OCI-LY1 (cell line): Measurements from ENCODE around the gene VGLL4.

Experiments
- H2AFZ ChIP-seq: fragments of 200-600 bp; sonication (generic), shearing (Covaris generic); 2 replicates; pipeline ENCODE4 v1.6.0; 2014; ENCODE audit warnings: antibody characterized with exemption, mild to moderate bottlenecking, low read length
- H3F3A ChIP-seq: fragments of 200-600 bp; sonication (generic), shearing (Covaris generic); 2 replicates; pipeline ENCODE4 v1.6.0; 2014; ENCODE audit warnings: mild to moderate bottlenecking, antibody characterized with exemption, low read length, moderate library complexity; ENCODE audit not compliant: insufficient read depth
- H3K27ac ChIP-seq: fragments of 200-600 bp; sonication (generic); 2 replicates; pipeline ENCODE4 v1.5.1; 2014; ENCODE audit warnings: low read length, mixed run types, mild to moderate bottlenecking, low read depth; ENCODE audit not compliant: poor library complexity, severe bottlenecking
- H3K27me3 ChIP-seq: fragments of 200-600 bp; sonication (generic); 2 replicates; pipeline ENCODE4 v1.6.0; 2014; ENCODE audit warnings: antibody characterized with exemption, mild to moderate bottlenecking, low read length, moderate library complexity; ENCODE audit not compliant: insufficient read depth
- H3K36me3 ChIP-seq: fragments of 200-600 bp; sonication (generic); 2 replicates; pipeline ENCODE4 v1.6.1; 2014; ENCODE audit warnings: mild to moderate bottlenecking, antibody characterized with exemption, low read length, moderate library complexity, mixed read lengths; ENCODE audit not compliant: insufficient read depth
- H3K4me1 ChIP-seq: fragments of 200-600 bp; sonication (generic); 2 replicates; pipeline ENCODE4 v1.5.1; 2014; ENCODE audit warnings: mild to moderate bottlenecking, low read length, moderate library complexity; ENCODE audit not compliant: insufficient read depth, severe bottlenecking
- H3K4me2 ChIP-seq: fragments of 200-600 bp; sonication (generic), shearing (Covaris generic); 2 replicates; pipeline ENCODE4 v1.6.1; 2014; ENCODE audit warnings: low read length
- H3K4me3 ChIP-seq: fragments of 200-600 bp; sonication (generic); 2 replicates; pipeline ENCODE4 v1.5.1; 2014; ENCODE audit warnings: low read length, low read depth, mild to moderate bottlenecking, mixed read lengths; ENCODE audit not compliant: poor library complexity, severe bottlenecking
- H3K79me2 ChIP-seq: fragments of 200-600 bp; shearing (Covaris generic); 2 replicates; pipeline ENCODE4 v1.6.1; 2016; ENCODE audit warnings: mixed run types, low read length, mixed read lengths; ENCODE audit not compliant: insufficient read depth
- H3K9ac ChIP-seq: fragments of 200-600 bp; sonication (generic), shearing (Covaris generic); 2 replicates; pipeline ENCODE4 v1.6.1; 2014; ENCODE audit warnings: mild to moderate bottlenecking, low read length, mixed read lengths
- H3K9me2 ChIP-seq: fragments of 200-600 bp; sonication (generic), shearing (Covaris generic); 2 replicates; pipeline ENCODE4 v1.6.1; 2014; ENCODE audit warnings: low read depth, mild to moderate bottlenecking, low read length, mixed read lengths
- H3K9me3 ChIP-seq: fragments of 200-600 bp; shearing (Covaris generic); 2 replicates; pipeline ENCODE4 v1.6.1; 2014; ENCODE audit warnings: low read length, mixed read lengths
- H4K20me1 ChIP-seq: fragments of 200-600 bp; sonication (generic), shearing (Covaris generic); 2 replicates; pipeline ENCODE4 v1.6.0; 2016; ENCODE audit warnings: mild to moderate bottlenecking, low read length; ENCODE audit not compliant: insufficient read depth
- EZH2 ChIP-seq: fragments of 200-600 bp; sonication (generic), shearing (Covaris generic); IDR thresholded peaks from 2 replicates; pipeline ENCODE4 v1.8.0; 2017; ENCODE audit warnings: borderline replicate concordance, mixed run types, mild to moderate bottlenecking, antibody characterized with exemption, low read length, moderate library complexity, mixed read lengths
- TF ChIP-seq, protein P1 (sequence below): fragments of 200-600 bp; sonication (generic), shearing (Covaris generic); IDR thresholded peaks from 2 replicates; pipeline ENCODE4 v1.5.1; 2017; ENCODE audit warnings: mild to moderate bottlenecking, antibody characterized with exemption, low read length, moderate library complexity, mixed read lengths

Gene VGLL4

DNA sequence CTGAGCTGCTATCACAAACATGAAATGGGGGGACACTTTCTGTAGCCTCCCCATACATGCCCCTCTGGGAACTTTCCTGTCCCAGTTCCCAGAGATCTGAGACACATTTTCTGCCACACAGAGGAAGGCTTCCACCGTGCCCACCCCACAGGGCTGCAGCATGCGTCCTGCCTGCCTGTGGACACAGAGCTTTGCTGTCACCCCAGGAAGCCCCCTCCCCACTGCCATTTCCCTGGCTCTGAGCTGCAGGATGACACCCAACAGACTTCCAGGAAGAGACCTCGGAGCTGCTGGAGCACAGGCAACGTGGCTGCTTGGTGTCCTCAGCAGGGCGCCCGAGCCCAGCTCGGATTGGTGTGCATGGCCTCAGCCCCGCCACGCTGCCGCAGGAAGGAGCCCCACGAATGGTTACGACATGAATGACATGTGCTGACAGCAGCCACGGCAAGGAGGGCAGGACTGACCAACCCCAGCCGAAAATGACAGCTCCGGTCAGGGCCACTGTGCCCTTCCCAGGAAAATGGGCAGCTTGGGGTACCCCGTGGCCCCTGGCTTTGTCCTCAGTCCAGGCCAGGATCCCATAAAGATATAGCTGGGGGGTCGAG lies 81.3 kb downstream of the VGLL4 start:
- H3K9me3 ChIP-seq: no peaks in the 10 kb centered on the region
- H3K9me2 ChIP-seq: no peaks in the 10 kb centered on the region
- H3K9ac ChIP-seq: no peak overlapping the region
- H3K36me3 ChIP-seq: peaks cover 62% of the 10 kb centered on the region
- H3K27ac ChIP-seq: no peak overlapping the region
- no peak overlapping the region for H3K4me3 ChIP-seq
- no peak overlapping the region for H2AFZ ChIP-seq
- no peaks in the 10 kb centered on the region for H3K79me2 ChIP-seq
- TF ChIP-seq, protein P1, sequence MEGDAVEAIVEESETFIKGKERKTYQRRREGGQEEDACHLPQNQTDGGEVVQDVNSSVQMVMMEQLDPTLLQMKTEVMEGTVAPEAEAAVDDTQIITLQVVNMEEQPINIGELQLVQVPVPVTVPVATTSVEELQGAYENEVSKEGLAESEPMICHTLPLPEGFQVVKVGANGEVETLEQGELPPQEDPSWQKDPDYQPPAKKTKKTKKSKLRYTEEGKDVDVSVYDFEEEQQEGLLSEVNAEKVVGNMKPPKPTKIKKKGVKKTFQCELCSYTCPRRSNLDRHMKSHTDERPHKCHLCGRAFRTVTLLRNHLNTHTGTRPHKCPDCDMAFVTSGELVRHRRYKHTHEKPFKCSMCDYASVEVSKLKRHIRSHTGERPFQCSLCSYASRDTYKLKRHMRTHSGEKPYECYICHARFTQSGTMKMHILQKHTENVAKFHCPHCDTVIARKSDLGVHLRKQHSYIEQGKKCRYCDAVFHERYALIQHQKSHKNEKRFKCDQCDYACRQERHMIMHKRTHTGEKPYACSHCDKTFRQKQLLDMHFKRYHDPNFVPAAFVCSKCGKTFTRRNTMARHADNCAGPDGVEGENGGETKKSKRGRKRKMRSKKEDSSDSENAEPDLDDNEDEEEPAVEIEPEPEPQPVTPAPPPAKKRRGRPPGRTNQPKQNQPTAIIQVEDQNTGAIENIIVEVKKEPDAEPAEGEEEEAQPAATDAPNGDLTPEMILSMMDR: no peak
- no peak for TF ChIP-seq EZH2
- no peaks in the 10 kb centered on the region for H3K27me3 ChIP-seq
- no peak overlapping the region for H3K4me2 ChIP-seq
- H3K4me1 ChIP-seq: peaks cover 32% of the 10 kb centered on the region
- H3F3A ChIP-seq: no peaks in the 10 kb centered on the region
- H4K20me1 ChIP-seq: no peaks in the 10 kb centered on the region

- Histone ChIP-seq H3K27me3 (no peaks in the 10 kb centered on the region), H4K20me1 (no peaks in the 10 kb centered on the region), H3K9me2 (no peaks in the 10 kb centered on the region), H2AFZ (no peak overlapping the region), H3K4me2 (no peak overlapping the region), H3K36me3 (peaks cover 64% of the 10 kb centered on the region), H3K9ac (no peak overlapping the region), H3K4me1 (peaks cover 40% of the 10 kb centered on the region), H3K27ac (no peak overlapping the region), H3F3A (no peaks in the 10 kb centered on the region), H3K79me2 (no peaks in the 10 kb centered on the region), H3K9me3 (no peaks in the 10 kb centered on the region), H3K4me3 (no peak overlapping the region)
- no peak for TF ChIP-seq EZH2
- TF ChIP-seq, protein P1: no peak
Measured at GRCh38 chr3:11560746-11561145, 83.0 kb downstream of the VGLL4 start.

DNA sequence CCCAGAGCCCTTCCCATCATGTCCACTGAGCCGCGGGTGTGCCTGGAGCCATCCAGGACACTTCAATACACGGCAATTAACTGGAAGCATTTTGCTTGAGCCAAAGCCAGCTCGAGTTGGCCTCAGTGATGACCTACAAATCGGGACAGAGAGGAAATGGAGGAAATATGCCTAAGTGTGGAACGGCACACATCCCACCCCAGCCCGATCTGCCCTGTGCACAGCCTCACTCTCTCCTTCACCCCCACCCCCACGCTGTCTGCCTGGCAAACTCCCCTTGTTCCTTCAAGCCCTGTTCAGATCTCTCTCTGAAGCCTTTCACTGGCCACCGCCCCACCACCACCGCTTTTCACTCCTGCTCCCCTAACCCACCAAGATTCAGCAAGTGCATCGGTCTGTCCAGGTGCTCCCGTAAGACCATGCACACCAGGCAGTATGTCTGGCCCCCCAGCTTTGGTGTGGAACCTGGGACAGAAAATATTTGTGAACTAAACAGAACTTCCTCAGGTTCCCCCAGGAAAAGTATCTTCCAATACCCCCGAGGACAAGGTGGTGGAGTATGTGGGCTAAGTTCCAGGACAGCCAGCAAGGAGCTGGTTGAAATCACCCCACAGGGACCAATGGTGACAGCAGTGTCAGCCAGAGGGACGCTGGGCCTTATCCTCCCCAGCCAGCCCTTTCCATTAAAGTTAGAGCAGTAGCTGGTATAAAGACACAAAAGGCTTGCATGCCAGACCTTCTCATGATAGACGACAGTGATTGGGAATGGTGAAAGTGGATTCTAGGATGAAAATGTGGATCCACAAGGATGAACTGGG lies 83.7 kb downstream of the VGLL4 start:
- H2AFZ ChIP-seq: no peak overlapping the region
- H3K36me3 ChIP-seq: peaks cover 65% of the 10 kb centered on the region
- no peaks in the 10 kb centered on the region for H3F3A ChIP-seq
- H3K9ac ChIP-seq: no peak overlapping the region
- no peak overlapping the region for H3K4me3 ChIP-seq
- no peaks in the 10 kb centered on the region for H3K9me3 ChIP-seq
- H3K9me2 ChIP-seq: no peaks in the 10 kb centered on the region
- H3K4me1 ChIP-seq: peaks cover 40% of the 10 kb centered on the region
- no peaks in the 10 kb centered on the region for H3K27me3 ChIP-seq
- H4K20me1 ChIP-seq: no peaks in the 10 kb centered on the region
- H3K4me2 ChIP-seq: peak overlapping the region; percentile 56; the same call in 1 of the 2 replicates
- H3K79me2 ChIP-seq: no peaks in the 10 kb centered on the region
- peak overlapping the region; percentile 83 for H3K27ac ChIP-seq
- TF ChIP-seq EZH2: no peak
- TF ChIP-seq, protein P1: no peak
